Stimulated activated CD8-positive, alpha-beta memory T cell treated with anti-CD3 and anti-CD28 coated beads, Interleukin-12 subunit alpha, Interleukin-12 subunit beta, amount 100 ng/mL, for 4 hours (primary cell): ENCODE data around the gene NPS.

Source experiments
- DNase-seq: peaks from one replicate; pipeline ENCODE4 v3.0.0-alpha.2; 2020; ENCODE audit warnings: low read depth

NPS gene

GRCh38 chr10:127561647-127562046 lies 12.5 kb downstream of the NPS start:
- DNase-seq = no peak

- DNase-seq = no peak
Observed at GRCh38 chr10:127563718-127564553, 14.8 kb downstream of the NPS start.

- DNase-seq = no peak
Observed at GRCh38 chr10:127564644-127565043, 15.5 kb downstream of the NPS start.

- DNase-seq = no peak
Observed at GRCh38 chr10:127565583-127565982, 16.5 kb downstream of the NPS start.

GRCh38 chr10:127569210-127569609 lies 20.1 kb downstream of the NPS start:
- no peak for DNase-seq

GRCh38 chr10:127570036-127570435 lies 20.9 kb downstream of the NPS start:
- DNase-seq = no peak

- no peak for DNase-seq
Observed at GRCh38 chr10:127571386-127571785, 22.3 kb downstream of the NPS start.

- no peak for DNase-seq
Observed at GRCh38 chr10:127576051-127576450, 26.9 kb downstream of the NPS start.

- DNase-seq = no peak
Observed at GRCh38 chr10:127576740-127577161, 27.6 kb downstream of the NPS start.

- no peak for DNase-seq
Observed at GRCh38 chr10:127577376-127578258, 28.5 kb downstream of the NPS start.

GRCh38 chr10:127578259-127578960 lies 29.3 kb downstream of the NPS start:
- DNase-seq = no peak

- no peak for DNase-seq
Observed at GRCh38 chr10:127578961-127579305, 29.8 kb downstream of the NPS start.

GRCh38 chr10:127579640-127580039 lies 30.5 kb downstream of the NPS start:
- no peak for DNase-seq

GRCh38 chr10:127580822-127581221 lies 31.7 kb downstream of the NPS start:
- no peak for DNase-seq

GRCh38 chr10:127585519-127586023 lies 36.5 kb downstream of the NPS start:
- DNase-seq = no peak

GRCh38 chr10:127587668-127588365 lies 38.7 kb downstream of the NPS start:
- DNase-seq = no peak

GRCh38 chr10:127592586-127592985 lies 43.5 kb downstream of the NPS start:
- DNase-seq = no peak

GRCh38 chr10:127600479-127600878 lies 51.4 kb downstream of the NPS start:
- DNase-seq = no peak
